Fibroblast of pulmonary artery (primary cell): ENCODE results near the gene TMEM238.

Experiments
- DNase-seq: peaks from one replicate; pipeline ENCODE4 v3.0.0-alpha.2; 2010; ENCODE audit warnings: low read depth
- H3K4me3 ChIP-seq: replicated peaks from 2 replicates; pipeline ENCODE4 v1.5.1; 2011; ENCODE audit warnings: low read depth, mild to moderate bottlenecking, control low read depth, low read length, moderate library complexity
- CTCF ChIP-seq: IDR thresholded peaks from 2 replicates; pipeline ENCODE4 v1.5.1; 2011; ENCODE audit warnings: mild to moderate bottlenecking, control low read depth, low read length, inconsistent platforms; ENCODE audit errors: missing control alignments

Gene TMEM238

DNA sequence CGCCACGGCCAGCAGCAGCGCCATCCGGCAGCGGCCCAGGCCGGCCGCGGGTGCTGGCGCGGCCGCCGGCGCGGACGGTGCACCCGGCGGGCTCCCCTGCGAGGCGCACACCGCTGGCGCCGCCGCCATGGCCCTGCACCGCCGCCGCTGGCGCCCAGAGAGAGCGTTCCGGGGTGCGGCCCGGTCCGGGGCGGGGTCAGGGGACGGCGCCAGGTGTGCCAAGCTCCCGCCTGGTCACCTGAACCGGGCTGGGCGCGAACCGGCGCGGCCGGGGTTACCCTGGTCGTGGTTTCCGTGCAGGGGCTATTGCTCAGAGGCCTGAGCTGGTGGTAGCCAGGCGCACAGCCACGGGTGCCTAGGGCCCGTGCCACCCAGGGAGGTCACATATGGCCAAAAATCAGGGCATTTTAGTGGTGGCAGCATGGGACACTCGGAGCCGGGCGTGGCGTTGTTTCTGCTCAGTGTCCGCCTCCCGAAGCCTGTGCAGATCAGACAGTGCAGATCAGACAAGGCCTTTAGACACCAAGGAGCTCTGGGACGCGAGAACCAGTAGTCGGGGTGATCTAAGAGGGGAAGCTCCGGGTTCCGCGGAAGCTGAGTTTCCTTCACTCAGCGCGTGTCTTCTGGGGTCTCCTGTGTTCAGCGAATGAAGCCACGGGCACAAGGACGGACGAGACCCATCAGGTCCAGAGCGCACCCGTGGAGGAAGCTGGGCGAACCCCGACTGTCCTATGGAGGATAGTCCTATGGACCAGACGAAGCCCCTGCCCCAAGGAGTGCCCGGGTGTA is at the start of gene TMEM238:
TSS of gene TMEM238 (minus strand) at position 162 of the 789 bp plus-strand sequence. CDS start at position 129, 33 bp downstream.
- DNase-seq = no peak
- TF ChIP-seq CTCF = no peak

GRCh38 chr19:55433292-55433691 is 49.2 kb upstream of the TMEM238 start:
- no peak for DNase-seq
- TF ChIP-seq CTCF = no peak
- no peak overlapping the region for H3K4me3 ChIP-seq

More for the DNA sequence above, at the start of gene TMEM238:
- peak within 1 kb of the TSS; percentile 99 for H3K4me3 ChIP-seq

- no peak for DNase-seq
- no peak overlapping the region for H3K4me3 ChIP-seq
- TF ChIP-seq CTCF = no peak
Measured at GRCh38 chr19:55432241-55432959, 48.3 kb upstream of the TMEM238 start.

- TF ChIP-seq CTCF = no peak
- DNase-seq = no peak
Measured at GRCh38 chr19:55431183-55431582, 47.1 kb upstream of the TMEM238 start.

GRCh38 chr19:55426042-55426441 is 42.0 kb upstream of the TMEM238 start:
- TF ChIP-seq CTCF = no peak
- no peak overlapping the region for H3K4me3 ChIP-seq
- no peak for DNase-seq

More at GRCh38 chr19:55431183-55431582, 47.1 kb upstream of the TMEM238 start:
- no peak overlapping the region for H3K4me3 ChIP-seq

GRCh38 chr19:55424518-55424917 is 40.4 kb upstream of the TMEM238 start:
- DNase-seq = no peak
- no peak overlapping the region for H3K4me3 ChIP-seq
- no peak for TF ChIP-seq CTCF
